WTC11 (cell line): Measurements from ENCODE around the gene NEIL3. TPM values are rescaled to one million over a fixed set of nuclear protein-coding genes. Genes with fewer than 3 reads are reported as not detected.

ENCODE experiments used
- ATAC-seq: fragments of 200-7000 bp; cut with Tn5 transposase; 2 replicates; pipeline ENCODE4 v1.10.0; 2021; ENCODE audit warnings: mild to moderate bottlenecking, moderate library complexity
- CTCF ChIA-PET: fragments of 300-600 bp; sonication (Branson Sonifier 250); formaldehyde crosslinking; loops from one replicate; lab custom pipeline; 2021; ENCODE audit warnings: antibody characterized with exemption; lab: Charles Lee
- POLR2A ChIA-PET: fragments of 350-600 bp; sonication (Branson Sonifier 250); formaldehyde crosslinking; loops from one replicate; lab custom pipeline; 2021; ENCODE audit warnings: antibody characterized with exemption; lab: Charles Lee
- DNase-seq: peaks from one replicate; pipeline ENCODE4 v3.0.0; 2021; ENCODE audit warnings: low spot score
- H3K27ac Mint-ChIP-seq: 2 replicates; pipeline ENCODE4 v1.8.0; 2021; ENCODE audit warnings: mixed read lengths
- H3K27me3 Mint-ChIP-seq: 2 replicates; pipeline ENCODE4 v1.8.0; 2021; ENCODE audit warnings: low read depth, mild to moderate bottlenecking, moderate library complexity, mixed read lengths
- H3K36me3 Mint-ChIP-seq: 2 replicates; pipeline ENCODE4 v1.8.0; 2021; ENCODE audit warnings: mixed read lengths
- H3K4me1 Mint-ChIP-seq: 2 replicates; pipeline ENCODE4 v1.8.0; 2022; ENCODE audit warnings: mixed read lengths
- H3K4me3 Mint-ChIP-seq: 2 replicates; pipeline ENCODE4 v1.8.0; 2021; ENCODE audit warnings: mild to moderate bottlenecking, moderate library complexity, mixed read lengths
- H3K9me3 Mint-ChIP-seq: 2 replicates; pipeline ENCODE4 v1.8.0; 2021; ENCODE audit warnings: mixed read lengths
- ATF1 ChIP-seq: sonication (generic); formaldehyde crosslinking; IDR thresholded peaks from 2 replicates; pipeline ENCODE4 v1.8.1; 2023; ENCODE audit warnings: mild to moderate bottlenecking, moderate library complexity, missing genetic modification reagents
- CREB1 ChIP-seq: sonication (generic); formaldehyde crosslinking; IDR thresholded peaks from 2 replicates; pipeline ENCODE4 v1.8.0; 2023; ENCODE audit warnings: mild to moderate bottlenecking, missing genetic modification reagents
- E2F1 ChIP-seq: sonication (generic); formaldehyde crosslinking; IDR thresholded peaks from 2 replicates; pipeline ENCODE4 v1.8.0; 2022; ENCODE audit warnings: mild to moderate bottlenecking, missing genetic modification reagents
- ELF4 ChIP-seq: sonication (generic); formaldehyde crosslinking; IDR thresholded peaks from 2 replicates; pipeline ENCODE4 v1.8.1; 2022; ENCODE audit warnings: low read depth, mild to moderate bottlenecking, moderate library complexity, missing genetic modification reagents
- EMX1 ChIP-seq: fragments of 250-450 bp; sonication (Bioruptor Pico); IDR thresholded peaks from 2 replicates; pipeline ENCODE4 v1.8.0; 2021; ENCODE audit warnings: mild to moderate bottlenecking
- ETV6 ChIP-seq: sonication (generic); formaldehyde crosslinking; IDR thresholded peaks from 2 replicates; pipeline ENCODE4 v1.8.1; 2022; ENCODE audit warnings: mild to moderate bottlenecking, missing genetic modification reagents
- GABPB1 ChIP-seq: sonication (generic); formaldehyde crosslinking; IDR thresholded peaks from 2 replicates; pipeline ENCODE4 v1.8.1; 2023; ENCODE audit warnings: mild to moderate bottlenecking, missing genetic modification reagents
- GTF2I ChIP-seq: fragments of 250-450 bp; sonication (Bioruptor Pico); conservative IDR thresholded peaks from 2 replicates; pipeline ENCODE4 v1.4.0; 2021; ENCODE audit warnings: mild to moderate bottlenecking
- IRF1 ChIP-seq: sonication (generic); formaldehyde crosslinking; IDR thresholded peaks from 2 replicates; pipeline ENCODE4 v1.8.0; 2023; ENCODE audit warnings: missing genetic modification reagents
- MYBL2 ChIP-seq: sonication (generic); formaldehyde crosslinking; IDR thresholded peaks from 2 replicates; pipeline ENCODE4 v1.8.1; 2023; ENCODE audit warnings: mild to moderate bottlenecking, moderate library complexity, missing genetic modification reagents
- NFYB ChIP-seq: sonication (generic); formaldehyde crosslinking; conservative IDR thresholded peaks from 2 replicates; pipeline ENCODE4 v1.8.0; 2022; ENCODE audit warnings: low read depth, missing genetic modification reagents
- SP1 ChIP-seq: sonication (generic); formaldehyde crosslinking; conservative IDR thresholded peaks from 2 replicates; pipeline ENCODE4 v1.8.1; 2022; ENCODE audit warnings: missing genetic modification reagents
- TP53 ChIP-seq: sonication (generic); formaldehyde crosslinking; IDR thresholded peaks from 2 replicates; pipeline ENCODE4 v1.8.1; 2023; ENCODE audit warnings: mild to moderate bottlenecking, missing genetic modification reagents
- USF1 ChIP-seq: sonication (generic); formaldehyde crosslinking; IDR thresholded peaks from 2 replicates; pipeline ENCODE4 v1.8.0; 2022; ENCODE audit warnings: mild to moderate bottlenecking, missing genetic modification reagents
- ZBTB21 ChIP-seq: sonication (generic); formaldehyde crosslinking; IDR thresholded peaks from 2 replicates; pipeline ENCODE4 v1.8.1; 2023; ENCODE audit warnings: mild to moderate bottlenecking, missing genetic modification reagents, borderline replicate concordance
- ZNF263 ChIP-seq: sonication (generic); formaldehyde crosslinking; IDR thresholded peaks from 2 replicates; pipeline ENCODE4 v1.8.1; 2022; ENCODE audit warnings: low read depth, mild to moderate bottlenecking, moderate library complexity, missing genetic modification reagents
- ZNF317 ChIP-seq: sonication (generic); formaldehyde crosslinking; IDR thresholded peaks from 2 replicates; pipeline ENCODE4 v1.8.1; 2023; ENCODE audit warnings: low read depth, mild to moderate bottlenecking, moderate library complexity, missing genetic modification reagents, borderline replicate concordance
- ZNF512 ChIP-seq: sonication (generic); formaldehyde crosslinking; IDR thresholded peaks from 2 replicates; pipeline ENCODE4 v1.8.1; 2022; ENCODE audit warnings: missing genetic modification reagents, borderline replicate concordance
- total RNA-seq: library from RNA; stranded (reverse); gene quantifications from 3 replicates; pipeline ENCODE4 v1.2.3, GENCODE V29; 2021
- TF ChIP-seq, protein P1 (sequence below): sonication (generic); formaldehyde crosslinking; IDR thresholded peaks from 2 replicates; pipeline ENCODE4 v1.8.1; 2023; ENCODE audit warnings: mild to moderate bottlenecking, missing genetic modification reagents, moderate library complexity
- TF ChIP-seq, protein P2 (sequence below): sonication (generic); formaldehyde crosslinking; IDR thresholded peaks from 2 replicates; pipeline ENCODE4 v1.8.1; 2023; ENCODE audit warnings: mild to moderate bottlenecking, missing genetic modification reagents
- TF ChIP-seq, protein P3 (sequence below): fragments of 250-450 bp; sonication (Bioruptor Pico); IDR thresholded peaks from 2 replicates; pipeline ENCODE4 v1.9.0; 2021; ENCODE audit warnings: mild to moderate bottlenecking

NEIL3 gene
- total RNA-seq, 1 experiment from 2014 or later, result 9.9 TPM

GRCh38 chr4:177349191-177349590, 39.5 kb downstream of the NEIL3 start (continued):
- no peak for TF ChIP-seq IRF1 (CRISPR knock-in tag)

DNA sequence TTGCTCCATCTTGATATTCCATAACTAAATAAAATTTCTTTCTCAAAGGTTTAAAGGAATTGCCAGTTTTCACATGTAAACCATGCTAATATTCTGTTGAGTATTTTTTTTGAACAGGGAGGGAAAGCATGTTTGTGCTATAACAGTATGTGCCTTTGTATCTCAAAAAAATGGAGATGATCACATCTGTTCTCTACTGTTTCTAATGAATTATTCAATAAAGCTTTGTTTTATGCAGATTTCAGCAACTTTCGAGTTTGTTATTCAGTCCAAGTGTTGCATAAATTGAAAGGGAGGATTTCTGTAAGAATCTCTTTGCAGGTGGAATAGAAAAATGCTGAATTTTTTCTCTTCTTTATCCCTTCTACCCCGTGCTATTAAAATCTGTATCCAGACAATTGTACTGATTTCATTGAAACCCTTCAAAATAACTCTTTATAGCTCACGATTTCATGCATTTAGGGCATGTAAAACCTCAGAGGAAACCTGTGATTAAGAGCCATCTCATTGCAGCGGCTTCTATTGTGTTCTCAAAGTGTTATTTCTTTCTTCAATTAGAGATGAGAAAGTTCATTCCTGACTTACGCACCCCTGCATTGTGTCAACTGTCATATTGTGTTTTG, 42.1 kb downstream of the NEIL3 start:
- peak overlapping the region; percentile 32; the same call in 1 of the 2 replicates for H3K27ac Mint-ChIP-seq
- ChIA-PET CTCF (no interaction called here), POLR2A (no interaction called here)
- peaks cover 24% of the 10 kb centered on the region for H3K36me3 Mint-ChIP-seq
- peaks cover 3% of the 10 kb centered on the region; the same call in 1 of the 2 replicates for H3K9me3 Mint-ChIP-seq
- peaks cover 11% of the 10 kb centered on the region for H3K4me1 Mint-ChIP-seq
- DNase-seq (no peak), ATAC-seq (no peak)
- TF ChIP-seq ZNF317 (no peak), ZNF512 (CRISPR knock-in tag) (no peak), TP53 (no peak), GABPB1 (no peak), ETV6 (CRISPR knock-in tag) (no peak), ZNF263 (CRISPR knock-in tag) (no peak), USF1 (no peak), GTF2I (CRISPR knock-in tag) (no peak), CREB1 (CRISPR knock-in tag) (no peak), SP1 (CRISPR knock-in tag) (no peak), EMX1 (CRISPR knock-in tag) (no peak), ELF4 (CRISPR knock-in tag) (no peak), NFYB (no peak), MYBL2 (no peak), ZBTB21 (CRISPR knock-in tag) (no peak), E2F1 (no peak), ATF1 (CRISPR knock-in tag) (no peak)
- TF ChIP-seq, protein P1, sequence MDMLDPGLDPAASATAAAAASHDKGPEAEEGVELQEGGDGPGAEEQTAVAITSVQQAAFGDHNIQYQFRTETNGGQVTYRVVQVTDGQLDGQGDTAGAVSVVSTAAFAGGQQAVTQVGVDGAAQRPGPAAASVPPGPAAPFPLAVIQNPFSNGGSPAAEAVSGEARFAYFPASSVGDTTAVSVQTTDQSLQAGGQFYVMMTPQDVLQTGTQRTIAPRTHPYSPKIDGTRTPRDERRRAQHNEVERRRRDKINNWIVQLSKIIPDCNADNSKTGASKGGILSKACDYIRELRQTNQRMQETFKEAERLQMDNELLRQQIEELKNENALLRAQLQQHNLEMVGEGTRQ (CRISPR knock-in tag), result no peak
- TF ChIP-seq, protein P2, sequence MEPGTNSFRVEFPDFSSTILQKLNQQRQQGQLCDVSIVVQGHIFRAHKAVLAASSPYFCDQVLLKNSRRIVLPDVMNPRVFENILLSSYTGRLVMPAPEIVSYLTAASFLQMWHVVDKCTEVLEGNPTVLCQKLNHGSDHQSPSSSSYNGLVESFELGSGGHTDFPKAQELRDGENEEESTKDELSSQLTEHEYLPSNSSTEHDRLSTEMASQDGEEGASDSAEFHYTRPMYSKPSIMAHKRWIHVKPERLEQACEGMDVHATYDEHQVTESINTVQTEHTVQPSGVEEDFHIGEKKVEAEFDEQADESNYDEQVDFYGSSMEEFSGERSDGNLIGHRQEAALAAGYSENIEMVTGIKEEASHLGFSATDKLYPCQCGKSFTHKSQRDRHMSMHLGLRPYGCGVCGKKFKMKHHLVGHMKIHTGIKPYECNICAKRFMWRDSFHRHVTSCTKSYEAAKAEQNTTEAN, result no peak
- TF ChIP-seq, protein P3, sequence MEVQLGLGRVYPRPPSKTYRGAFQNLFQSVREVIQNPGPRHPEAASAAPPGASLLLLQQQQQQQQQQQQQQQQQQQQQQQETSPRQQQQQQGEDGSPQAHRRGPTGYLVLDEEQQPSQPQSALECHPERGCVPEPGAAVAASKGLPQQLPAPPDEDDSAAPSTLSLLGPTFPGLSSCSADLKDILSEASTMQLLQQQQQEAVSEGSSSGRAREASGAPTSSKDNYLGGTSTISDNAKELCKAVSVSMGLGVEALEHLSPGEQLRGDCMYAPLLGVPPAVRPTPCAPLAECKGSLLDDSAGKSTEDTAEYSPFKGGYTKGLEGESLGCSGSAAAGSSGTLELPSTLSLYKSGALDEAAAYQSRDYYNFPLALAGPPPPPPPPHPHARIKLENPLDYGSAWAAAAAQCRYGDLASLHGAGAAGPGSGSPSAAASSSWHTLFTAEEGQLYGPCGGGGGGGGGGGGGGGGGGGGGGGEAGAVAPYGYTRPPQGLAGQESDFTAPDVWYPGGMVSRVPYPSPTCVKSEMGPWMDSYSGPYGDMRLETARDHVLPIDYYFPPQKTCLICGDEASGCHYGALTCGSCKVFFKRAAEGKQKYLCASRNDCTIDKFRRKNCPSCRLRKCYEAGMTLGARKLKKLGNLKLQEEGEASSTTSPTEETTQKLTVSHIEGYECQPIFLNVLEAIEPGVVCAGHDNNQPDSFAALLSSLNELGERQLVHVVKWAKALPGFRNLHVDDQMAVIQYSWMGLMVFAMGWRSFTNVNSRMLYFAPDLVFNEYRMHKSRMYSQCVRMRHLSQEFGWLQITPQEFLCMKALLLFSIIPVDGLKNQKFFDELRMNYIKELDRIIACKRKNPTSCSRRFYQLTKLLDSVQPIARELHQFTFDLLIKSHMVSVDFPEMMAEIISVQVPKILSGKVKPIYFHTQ (CRISPR knock-in tag), result no peak
- no peak overlapping the region for H3K4me3 Mint-ChIP-seq
- no peaks in the 10 kb centered on the region for H3K27me3 Mint-ChIP-seq
